Neural progenitor cell (in vitro differentiated cells): Measurements from ENCODE around the gene BBX. TPM values are rescaled to one million over a fixed set of nuclear protein-coding genes. Genes with fewer than 3 reads are reported as not detected.

Experiments
- DNase-seq: peaks from one replicate; pipeline ENCODE4 v3.0.0-alpha.2; 2016; ENCODE audit warnings: low spot score
- H2AFZ ChIP-seq: fragments of 200-600 bp; sonication (generic); replicated peaks from 2 replicates; pipeline ENCODE4 v1.6.1; 2016; ENCODE audit warnings: antibody characterized with exemption
- H3F3A ChIP-seq: fragments of 200-600 bp; sonication (generic); 2 replicates; pipeline ENCODE4 v1.6.1; 2016; ENCODE audit warnings: antibody characterized with exemption, low read depth
- H3K27ac ChIP-seq: fragments of 200-600 bp; sonication (generic); 2 replicates; pipeline ENCODE4 v1.5.1; 2016; ENCODE audit warnings: mild to moderate bottlenecking
- H3K27me3 ChIP-seq: fragments of 200-600 bp; sonication (generic); 2 replicates; pipeline ENCODE4 v1.6.1; 2016; ENCODE audit warnings: mild to moderate bottlenecking, moderate library complexity
- H3K36me3 ChIP-seq: fragments of 200-600 bp; sonication (generic); 2 replicates; pipeline ENCODE4 v1.5.1; 2016
- H3K4me1 ChIP-seq: fragments of 200-600 bp; sonication (generic); 2 replicates; pipeline ENCODE4 v1.6.1; 2016; ENCODE audit warnings: mixed run types
- H3K4me2 ChIP-seq: fragments of 200-600 bp; sonication (generic); 2 replicates; pipeline ENCODE4 v1.6.1; 2016
- H3K4me3 ChIP-seq: fragments of 200-600 bp; sonication (generic); 2 replicates; pipeline ENCODE4 v1.5.1; 2016
- H3K79me2 ChIP-seq: fragments of 200-600 bp; sonication (generic); 2 replicates; pipeline ENCODE4 v1.6.1; 2016; ENCODE audit warnings: low read depth
- H3K9ac ChIP-seq: fragments of 200-600 bp; sonication (generic); 2 replicates; pipeline ENCODE4 v1.6.1; 2016
- H3K9me3 ChIP-seq: fragments of 200-600 bp; sonication (generic); 2 replicates; pipeline ENCODE4 v1.5.1; 2016; ENCODE audit warnings: low read depth
- H4K20me1 ChIP-seq: fragments of 200-600 bp; sonication (generic); 2 replicates; pipeline ENCODE4 v1.6.1; 2016; ENCODE audit warnings: low read depth
- H3K27ac Mint-ChIP-seq: 3 replicates; pipeline ENCODE4 v1.8.0; 2021; ENCODE audit warnings: mixed read lengths
- H3K27me3 Mint-ChIP-seq: 2 replicates; pipeline ENCODE4 v1.8.0; 2022; ENCODE audit warnings: low read depth, mild to moderate bottlenecking, inconsistent platforms, moderate library complexity, mixed read lengths; ENCODE audit not compliant: insufficient read depth
- H3K36me3 Mint-ChIP-seq: 3 replicates; pipeline ENCODE4 v1.8.0; 2021; ENCODE audit warnings: mixed read lengths
- H3K4me1 Mint-ChIP-seq: 3 replicates; pipeline ENCODE4 v1.8.0; 2021; ENCODE audit warnings: mixed read lengths
- H3K4me3 Mint-ChIP-seq: 3 replicates; pipeline ENCODE4 v1.8.0; 2021; ENCODE audit warnings: mild to moderate bottlenecking, moderate library complexity, mixed read lengths
- H3K9me3 Mint-ChIP-seq: 3 replicates; pipeline ENCODE4 v1.8.0; 2020; ENCODE audit warnings: mixed read lengths
- CTCF ChIP-seq: fragments of 200-600 bp; sonication (generic); IDR thresholded peaks from 2 replicates; pipeline ENCODE4 v1.5.1; 2017; ENCODE audit warnings: antibody characterized with exemption, mild to moderate bottlenecking
- EZH2 ChIP-seq: fragments of 200-600 bp; sonication (generic); IDR thresholded peaks from 2 replicates; pipeline ENCODE4 v1.6.1; 2017; ENCODE audit warnings: antibody characterized with exemption, mild to moderate bottlenecking, moderate library complexity
- EZH2phosphoT487 ChIP-seq: fragments of 200-600 bp; sonication (generic); IDR thresholded peaks from 2 replicates; pipeline ENCODE4 v1.6.1; 2017; ENCODE audit warnings: antibody characterized with exemption
- total RNA-seq: library from RNA; depleted of rRNA; stranded (reverse); fragments of >200 nt; gene quantifications from 2 replicates; pipeline ENCODE4 v1.2.3, GENCODE V29; 2015; ENCODE audit warnings: low replicate concordance

Gene BBX
- total RNA-seq, 1 donor from 2014 or later: 110 TPM

- H3K27ac ChIP-seq: no peak overlapping the region
- Mint-ChIP-seq H3K36me3 (peaks cover 30% of the 10 kb centered on the region), H3K4me3 (no peak overlapping the region), H3K4me1 (peaks cover 6% of the 10 kb centered on the region), H3K27ac (no peak overlapping the region), H3K27me3 (no peaks in the 10 kb centered on the region), H3K9me3 (no peaks in the 10 kb centered on the region)
- no peaks in the 10 kb centered on the region for H3K79me2 ChIP-seq
- H3K36me3 ChIP-seq: peaks cover 21% of the 10 kb centered on the region
- peaks cover 9% of the 10 kb centered on the region for H4K20me1 ChIP-seq
- no peaks in the 10 kb centered on the region for H3K27me3 ChIP-seq
- peaks cover 8% of the 10 kb centered on the region for H3K4me1 ChIP-seq
- H3K9me3 ChIP-seq: no peaks in the 10 kb centered on the region
- H3K4me3 ChIP-seq: no peak overlapping the region
- TF ChIP-seq EZH2 (no peak), EZH2phosphoT487 (no peak), CTCF (no peak)
- DNase-seq: no peak
- H3F3A ChIP-seq: no peaks in the 10 kb centered on the region
- no peak overlapping the region for H3K4me2 ChIP-seq
- no peak overlapping the region for H3K9ac ChIP-seq
- no peak overlapping the region for H2AFZ ChIP-seq
Observed at GRCh38 chr3:107806536-107806935, 283.8 kb downstream of the BBX start.

GRCh38 chr3:107810171-107811071 lies 287.7 kb downstream of the BBX start:
- no peak for TF ChIP-seq EZH2
- TF ChIP-seq EZH2phosphoT487: no peak
- TF ChIP-seq CTCF: no peak
- H3K36me3 Mint-ChIP-seq: peaks cover 7% of the 10 kb centered on the region
- H3K4me2 ChIP-seq: no peak overlapping the region

GRCh38 chr3:107813026-107813425 lies 290.3 kb downstream of the BBX start:
- Histone ChIP-seq H3K27me3 (no peaks in the 10 kb centered on the region), H3K4me3 (no peak overlapping the region), H3K27ac (peak overlapping the region; percentile 31), H3K4me2 (no peak overlapping the region), H2AFZ (no peak overlapping the region), H3K36me3 (no peaks in the 10 kb centered on the region), H3K9me3 (no peaks in the 10 kb centered on the region), H3K4me1 (peaks cover 14% of the 10 kb centered on the region), H3K79me2 (no peaks in the 10 kb centered on the region), H3F3A (no peaks in the 10 kb centered on the region), H4K20me1 (no peaks in the 10 kb centered on the region), H3K9ac (no peak overlapping the region)
- Mint-ChIP-seq H3K9me3 (no peaks in the 10 kb centered on the region), H3K27me3 (peaks cover 7% of the 10 kb centered on the region), H3K36me3 (peaks cover 4% of the 10 kb centered on the region), H3K4me3 (no peak overlapping the region), H3K4me1 (peaks cover 17% of the 10 kb centered on the region), H3K27ac (no peak overlapping the region)
- TF ChIP-seq EZH2phosphoT487 (no peak), EZH2 (no peak), CTCF (no peak)
- no peak for DNase-seq

More at GRCh38 chr3:107810171-107811071, 287.7 kb downstream of the BBX start:
- Histone ChIP-seq H3K27ac (peak overlapping the region; percentile 21), H3K9me3 (no peaks in the 10 kb centered on the region), H3K4me1 (peaks cover 14% of the 10 kb centered on the region), H3K79me2 (no peaks in the 10 kb centered on the region), H3K27me3 (no peaks in the 10 kb centered on the region), H3F3A (no peaks in the 10 kb centered on the region), H4K20me1 (no peaks in the 10 kb centered on the region), H3K4me3 (no peak overlapping the region), H3K9ac (no peak overlapping the region), H3K36me3 (peaks cover 10% of the 10 kb centered on the region), H2AFZ (no peak overlapping the region)
- Mint-ChIP-seq H3K27ac (no peak overlapping the region), H3K9me3 (no peaks in the 10 kb centered on the region), H3K27me3 (no peaks in the 10 kb centered on the region), H3K4me1 (peaks cover 7% of the 10 kb centered on the region), H3K4me3 (no peak overlapping the region)
- DNase-seq: no peak
